Stimulated activated naive B cell treated with anti-CD40 and anti-IgM and Interleukin-4, amounts not matched to agents 10 μg/mL and 1 μg/mL and 100 μg/mL, for 72 hours (primary cell): ENCODE results near the gene ZNF783.

Experiments used
- ATAC-seq, 2 donors: fragments of 150-1000 bp; cut with Tn5 transposase; replicated peaks; 2 replicates each; pipeline ENCODE4 v1.10.0; 2021; ENCODE audit warnings: moderate library complexity in 1 of 2
- DNase-seq: peaks from one replicate; pipeline ENCODE4 v3.0.0; 2021
- H3K27ac Mint-ChIP-seq: one replicate; pipeline ENCODE4 v1.8.0; 2022; ENCODE audit warnings: mild to moderate bottlenecking, mixed read lengths
- H3K27me3 Mint-ChIP-seq, 2 donors: one replicate each; pipeline ENCODE4 v1.8.0; 2022; ENCODE audit warnings: mixed read lengths in 2 of 2
- H3K36me3 Mint-ChIP-seq, 2 donors: one replicate each; pipeline ENCODE4 v1.8.0; 2022; ENCODE audit warnings: mixed read lengths in 2 of 2, mild to moderate bottlenecking in 1 of 2
- H3K4me1 Mint-ChIP-seq, 2 donors: one replicate each; pipeline ENCODE4 v1.8.0; 2022; ENCODE audit warnings: mixed read lengths in 2 of 2, mild to moderate bottlenecking in 1 of 2
- H3K4me3 Mint-ChIP-seq, 2 donors: one replicate each; pipeline ENCODE4 v1.8.0; 2022; ENCODE audit warnings: mild to moderate bottlenecking in 2 of 2, mixed read lengths in 2 of 2, moderate library complexity in 1 of 2
- H3K9me3 Mint-ChIP-seq, 2 donors: one replicate each; pipeline ENCODE4 v1.8.0; 2022; ENCODE audit warnings: mixed read lengths in 2 of 2, mild to moderate bottlenecking in 1 of 2

Gene ZNF783

GRCh38 chr7:149280661-149281507 is 18.9 kb downstream of the ZNF783 start:
- H3K36me3 Mint-ChIP-seq: peaks cover 47 to 61% of the 10 kb centered on the region in 2 donors
- DNase-seq (no peak), ATAC-seq (no peak)
- no peaks in the 10 kb centered on the region for H3K27me3 Mint-ChIP-seq
- H3K27ac Mint-ChIP-seq: no peak overlapping the region
- H3K9me3 Mint-ChIP-seq: no peaks in the 10 kb centered on the region
- H3K4me3 Mint-ChIP-seq: no peak overlapping the region
- peaks cover 15 to 21% of the 10 kb centered on the region in 2 donors for H3K4me1 Mint-ChIP-seq

DNA sequence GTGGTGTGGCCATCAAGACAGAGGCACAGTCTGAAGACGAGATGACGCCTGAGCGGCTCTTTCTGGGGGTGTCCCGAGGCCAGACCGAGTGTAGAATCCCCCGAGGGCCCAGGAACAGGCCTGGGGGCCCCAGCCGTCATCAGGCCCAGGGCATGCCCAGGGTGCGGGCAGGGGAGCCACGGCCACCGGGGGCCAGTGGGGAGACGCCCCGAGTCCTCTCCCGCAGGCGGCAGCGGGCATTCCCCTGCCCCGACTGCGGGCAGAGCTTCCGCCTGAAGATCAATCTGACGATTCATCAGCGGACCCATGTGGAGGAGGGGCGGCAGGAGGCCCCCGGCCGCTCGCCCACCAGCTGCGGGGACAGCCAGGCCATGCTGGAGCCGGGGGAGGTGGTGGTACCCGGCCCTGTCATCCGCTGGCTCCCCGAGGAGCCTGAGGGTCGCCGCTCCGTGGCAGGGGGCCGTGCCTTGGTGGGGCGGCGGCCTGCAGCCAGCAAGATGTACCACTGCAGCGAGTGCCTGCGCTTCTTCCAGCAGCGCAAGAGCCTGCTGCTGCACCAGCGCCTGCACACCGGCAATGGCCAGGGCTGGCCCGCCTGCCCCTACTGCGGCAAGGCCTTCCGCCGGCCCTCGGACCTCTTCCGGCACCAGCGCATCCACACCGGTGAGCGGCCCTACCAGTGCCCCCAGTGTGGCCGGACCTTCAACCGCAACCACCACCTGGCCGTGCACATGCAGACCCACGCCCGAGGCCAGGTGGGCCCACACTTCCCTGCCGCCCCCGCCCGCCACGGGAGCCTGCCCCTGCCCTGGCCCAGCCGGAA is 19.7 kb downstream of the ZNF783 start:
- Mint-ChIP-seq H3K27ac (no peak overlapping the region), H3K9me3 (no peaks in the 10 kb centered on the region), H3K27me3 (no peaks in the 10 kb centered on the region), H3K4me3 (no peak overlapping the region), H3K36me3 (peaks cover 43 to 55% of the 10 kb centered on the region in 2 donors), H3K4me1 (peaks cover 19 to 29% of the 10 kb centered on the region in 2 donors)
- no peak for DNase-seq
- no peak for ATAC-seq

GRCh38 chr7:149282331-149282655 is 20.3 kb downstream of the ZNF783 start:
- peaks cover 20 to 34% of the 10 kb centered on the region in 2 donors for H3K4me1 Mint-ChIP-seq
- peak overlapping the region; percentile 25 for H3K27ac Mint-ChIP-seq
- no peaks in the 10 kb centered on the region for H3K27me3 Mint-ChIP-seq
- H3K36me3 Mint-ChIP-seq: peaks cover 40 to 53% of the 10 kb centered on the region in 2 donors
- H3K9me3 Mint-ChIP-seq: no peaks in the 10 kb centered on the region
- H3K4me3 Mint-ChIP-seq: no peak overlapping the region
- ATAC-seq: no peak
- DNase-seq: no peak

- Mint-ChIP-seq H3K36me3 (peaks cover 42 to 54% of the 10 kb centered on the region in 2 donors), H3K9me3 (no peaks in the 10 kb centered on the region), H3K27ac (no peak overlapping the region), H3K4me3 (no peak overlapping the region), H3K27me3 (no peaks in the 10 kb centered on the region), H3K4me1 (peaks cover 20 to 38% of the 10 kb centered on the region in 2 donors)
- DNase-seq: no peak
- ATAC-seq: no peak
Measured at GRCh38 chr7:149283321-149283720, 21.3 kb downstream of the ZNF783 start.

DNA sequence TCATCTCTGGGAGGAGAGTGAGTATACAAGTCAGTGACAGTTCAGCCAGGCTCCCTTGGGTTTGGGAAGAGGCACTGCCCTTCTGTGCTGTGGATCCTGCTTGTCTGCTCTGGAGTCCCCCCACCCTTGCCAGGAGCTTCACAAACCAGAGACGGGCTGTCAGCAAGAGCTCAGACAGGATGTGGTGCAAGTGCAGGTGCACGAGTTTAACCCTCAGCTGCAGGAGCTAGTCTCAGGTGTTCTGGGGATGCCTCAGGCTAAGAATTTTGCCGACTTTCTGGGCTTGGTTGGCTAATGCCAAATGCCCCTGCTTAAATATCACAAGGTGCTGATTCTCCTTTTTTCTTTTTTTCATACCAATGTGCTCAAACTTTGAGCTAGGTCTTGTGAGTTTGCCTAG is 22.3 kb downstream of the ZNF783 start:
- no peak for ATAC-seq
- peak overlapping the region; percentile 17 for H3K27ac Mint-ChIP-seq

GRCh38 chr7:149284850-149285585 is 23.0 kb downstream of the ZNF783 start:
- peak; percentile 93 for DNase-seq
- Mint-ChIP-seq H3K36me3 (peaks cover 39 to 50% of the 10 kb centered on the region in 2 donors), H3K27ac (peak overlapping the region; percentile 95), H3K9me3 (no peaks in the 10 kb centered on the region), H3K27me3 (no peaks in the 10 kb centered on the region), H3K4me1 (peaks cover 19 to 38% of the 10 kb centered on the region in 2 donors), H3K4me3 (peak overlapping the region; percentile 86 to 90)
- ATAC-seq: peak; percentile 94 to 97

More for the DNA sequence above, 22.3 kb downstream of the ZNF783 start:
- DNase-seq: no peak
- Mint-ChIP-seq H3K4me1 (peaks cover 20 to 38% of the 10 kb centered on the region in 2 donors), H3K9me3 (no peaks in the 10 kb centered on the region), H3K4me3 (peak overlapping the region in 1 of 2 donors; percentile 86), H3K36me3 (peaks cover 37 to 51% of the 10 kb centered on the region in 2 donors), H3K27me3 (no peaks in the 10 kb centered on the region)

DNA sequence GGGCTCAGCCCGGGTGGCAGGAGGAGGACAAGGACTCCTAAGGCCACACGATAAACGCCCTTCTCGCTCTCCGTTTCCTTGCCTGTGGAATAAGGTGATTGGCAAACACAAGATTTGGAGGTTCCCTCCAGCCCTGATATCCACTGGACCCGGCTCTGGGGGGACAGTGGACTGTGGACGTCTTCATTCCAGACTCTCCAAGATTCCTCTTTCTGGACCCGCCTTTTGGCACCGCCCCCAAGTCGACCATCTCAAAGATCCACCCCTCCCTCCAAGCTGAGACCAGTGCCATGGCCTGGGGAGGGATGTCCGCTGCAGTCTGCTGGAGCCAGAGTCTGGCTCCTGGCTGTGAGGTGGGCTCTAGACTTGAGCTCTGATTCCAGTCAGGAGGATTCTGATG is 23.6 kb downstream of the ZNF783 start:
- Mint-ChIP-seq H3K9me3 (no peaks in the 10 kb centered on the region), H3K36me3 (peaks cover 38 to 48% of the 10 kb centered on the region in 2 donors), H3K27ac (peak overlapping the region; percentile 92), H3K4me1 (peaks cover 19 to 38% of the 10 kb centered on the region in 2 donors), H3K4me3 (peak overlapping the region; percentile 86 to 90), H3K27me3 (no peaks in the 10 kb centered on the region)
- DNase-seq (no peak), ATAC-seq (peak; percentile 1 to 3)

- Mint-ChIP-seq H3K4me1 (peaks cover 19 to 38% of the 10 kb centered on the region in 2 donors), H3K9me3 (no peaks in the 10 kb centered on the region), H3K4me3 (no peak overlapping the region), H3K27me3 (no peaks in the 10 kb centered on the region), H3K36me3 (peaks cover 34 to 42% of the 10 kb centered on the region in 2 donors), H3K27ac (no peak overlapping the region)
- ATAC-seq: no peak
- DNase-seq: no peak
Measured at GRCh38 chr7:149286811-149287400, 24.9 kb downstream of the ZNF783 start.

DNA sequence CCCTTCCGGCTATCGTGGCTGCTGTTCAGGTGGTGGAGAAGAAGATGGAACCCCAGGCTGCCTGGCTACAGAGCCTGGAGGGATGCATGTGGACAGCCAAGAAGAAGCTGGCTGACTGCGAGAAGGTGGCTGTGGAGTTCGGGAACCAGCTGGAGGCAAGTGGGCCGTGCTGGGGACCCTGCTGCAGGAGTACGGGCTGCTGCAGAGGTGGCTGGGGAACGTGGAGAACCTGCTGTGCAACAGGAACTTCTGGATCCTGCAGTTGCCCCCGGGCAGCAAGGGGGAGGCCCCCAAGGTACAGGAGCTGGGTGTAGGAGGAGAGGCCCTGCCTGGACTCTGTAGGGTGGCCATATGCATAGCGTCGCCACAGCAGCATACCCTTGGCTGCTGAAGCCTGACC is 25.6 kb downstream of the ZNF783 start:
- Mint-ChIP-seq H3K9me3 (no peaks in the 10 kb centered on the region), H3K4me3 (no peak overlapping the region), H3K36me3 (peaks cover 29 to 36% of the 10 kb centered on the region in 2 donors), H3K27ac (peak overlapping the region; percentile 3), H3K27me3 (no peaks in the 10 kb centered on the region), H3K4me1 (peaks cover 19 to 38% of the 10 kb centered on the region in 2 donors)
- DNase-seq: no peak
- no peak for ATAC-seq

DNA sequence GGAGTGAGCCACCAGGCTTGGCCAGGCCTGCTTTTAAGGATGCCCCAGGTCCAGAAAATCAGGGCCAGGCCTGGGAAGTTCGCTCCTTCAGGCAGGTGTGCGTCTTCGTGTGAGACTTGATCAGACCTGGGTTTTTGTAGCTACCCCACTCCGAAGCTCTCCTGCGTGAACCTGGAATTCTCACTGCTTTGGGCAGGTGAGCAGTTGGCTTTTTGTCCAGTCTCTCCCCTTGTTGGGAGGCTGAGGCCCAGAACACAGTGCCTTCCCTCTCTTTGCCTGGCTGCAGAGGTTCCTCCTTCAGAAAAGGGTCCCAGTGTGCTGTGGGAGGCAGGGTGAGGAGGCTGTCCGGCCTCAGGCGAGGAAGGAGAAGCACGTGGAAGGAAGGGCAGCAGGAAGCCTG is 27.3 kb downstream of the ZNF783 start:
- Mint-ChIP-seq H3K9me3 (no peaks in the 10 kb centered on the region), H3K4me1 (peaks cover 16 to 33% of the 10 kb centered on the region in 2 donors), H3K27ac (no peak overlapping the region), H3K27me3 (no peaks in the 10 kb centered on the region), H3K36me3 (peaks cover 35 to 44% of the 10 kb centered on the region in 2 donors), H3K4me3 (no peak overlapping the region)
- DNase-seq (no peak), ATAC-seq (no peak)

- Mint-ChIP-seq H3K4me1 (peaks cover 12 to 27% of the 10 kb centered on the region in 2 donors), H3K36me3 (peaks cover 38 to 41% of the 10 kb centered on the region in 2 donors), H3K9me3 (no peaks in the 10 kb centered on the region), H3K27me3 (no peaks in the 10 kb centered on the region), H3K27ac (no peak overlapping the region), H3K4me3 (no peak overlapping the region)
- ATAC-seq (no peak), DNase-seq (no peak)
Measured at GRCh38 chr7:149289856-149290255, 27.9 kb downstream of the ZNF783 start.

DNA sequence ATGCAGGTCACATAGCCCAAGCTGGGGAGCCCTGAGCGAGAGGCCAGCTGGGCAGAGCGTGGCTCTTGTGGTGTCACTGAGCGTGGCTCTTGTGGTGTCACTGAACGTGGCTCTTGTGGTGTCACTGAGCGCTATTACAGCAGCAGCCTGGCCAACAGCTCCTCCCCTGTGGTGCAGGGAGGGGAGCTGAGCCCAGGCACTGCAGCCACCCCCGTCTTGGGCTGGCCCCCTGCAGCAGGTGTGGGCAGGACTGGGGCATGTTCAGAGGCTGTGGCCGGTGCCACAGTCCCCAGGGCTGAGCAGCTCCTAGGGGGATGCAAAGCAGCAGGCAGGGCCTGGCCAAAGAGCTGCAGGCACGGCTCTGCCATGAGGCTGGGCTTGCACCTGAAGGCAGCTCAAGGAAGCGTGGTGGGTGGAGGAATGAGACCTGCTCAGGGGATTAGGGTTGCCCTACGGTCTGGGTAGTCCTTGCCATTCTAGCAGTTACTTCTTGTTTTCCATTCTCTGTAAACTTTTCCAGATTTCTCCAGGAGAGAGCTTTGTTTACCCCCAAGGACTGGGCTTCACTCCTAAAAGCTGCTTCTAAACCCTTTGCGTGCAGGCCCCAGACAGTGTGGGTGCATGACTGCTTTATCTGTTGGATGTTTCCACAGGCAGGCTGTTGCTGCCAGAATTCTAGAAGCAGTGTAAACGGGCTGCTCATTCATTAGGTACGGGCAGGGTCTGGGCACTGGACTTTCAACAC is 29.2 kb downstream of the ZNF783 start:
- peaks cover 3 to 14% of the 10 kb centered on the region in 2 donors for H3K4me1 Mint-ChIP-seq
- H3K9me3 Mint-ChIP-seq: no peaks in the 10 kb centered on the region
- H3K4me3 Mint-ChIP-seq: no peak overlapping the region
- no peak for DNase-seq
- no peak for ATAC-seq
- H3K27me3 Mint-ChIP-seq: no peaks in the 10 kb centered on the region
- no peak overlapping the region for H3K27ac Mint-ChIP-seq
- H3K36me3 Mint-ChIP-seq: peaks cover 40 to 43% of the 10 kb centered on the region in 2 donors

DNA sequence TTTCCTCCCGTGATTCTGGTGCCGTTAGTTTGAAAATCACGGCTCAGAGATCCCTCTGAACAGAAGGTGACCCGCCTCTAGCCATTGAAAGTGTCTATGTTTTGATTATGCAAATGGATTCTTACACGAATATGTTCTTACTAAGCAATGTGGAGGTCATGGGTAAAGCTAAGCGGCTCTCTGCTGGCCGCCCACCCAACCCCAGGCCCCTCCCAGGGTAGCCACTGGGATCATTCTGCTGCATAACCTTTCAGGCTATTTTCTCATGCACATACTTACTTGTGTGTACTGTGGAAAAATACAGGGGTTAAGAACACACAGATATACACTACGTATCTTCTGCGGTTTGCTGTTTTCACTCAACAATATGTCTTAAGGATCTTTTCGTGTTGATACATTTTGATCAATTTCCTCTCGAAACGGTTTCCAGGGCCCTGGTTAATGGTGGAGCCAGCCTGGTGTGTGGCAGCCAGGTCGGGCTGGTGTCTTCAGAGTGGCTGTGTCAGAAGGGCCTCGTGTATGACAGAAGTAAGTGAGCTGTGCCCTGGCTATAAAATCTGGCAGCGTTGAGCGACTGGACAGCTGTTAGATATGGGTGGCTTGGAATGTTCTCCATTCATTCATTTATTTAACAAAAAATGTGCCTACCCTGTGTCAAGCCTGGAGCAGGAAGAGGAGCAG is 29.9 kb downstream of the ZNF783 start:
- no peaks in the 10 kb centered on the region for H3K27me3 Mint-ChIP-seq
- H3K36me3 Mint-ChIP-seq: peaks cover 41 to 43% of the 10 kb centered on the region in 2 donors
- H3K9me3 Mint-ChIP-seq: no peaks in the 10 kb centered on the region
- H3K27ac Mint-ChIP-seq: no peak overlapping the region
- H3K4me3 Mint-ChIP-seq: no peak overlapping the region
- peaks cover 0 to 7% of the 10 kb centered on the region in 2 donors for H3K4me1 Mint-ChIP-seq
- ATAC-seq (no peak), DNase-seq (no peak)
